Fibroblast of skin of back (primary cell): ENCODE measurements around the gene GPR45.

Experiments used
- DNase-seq: peaks from one replicate; pipeline ENCODE4 v3.0.0-alpha.2; 2013

The GPR45 gene

DNA sequence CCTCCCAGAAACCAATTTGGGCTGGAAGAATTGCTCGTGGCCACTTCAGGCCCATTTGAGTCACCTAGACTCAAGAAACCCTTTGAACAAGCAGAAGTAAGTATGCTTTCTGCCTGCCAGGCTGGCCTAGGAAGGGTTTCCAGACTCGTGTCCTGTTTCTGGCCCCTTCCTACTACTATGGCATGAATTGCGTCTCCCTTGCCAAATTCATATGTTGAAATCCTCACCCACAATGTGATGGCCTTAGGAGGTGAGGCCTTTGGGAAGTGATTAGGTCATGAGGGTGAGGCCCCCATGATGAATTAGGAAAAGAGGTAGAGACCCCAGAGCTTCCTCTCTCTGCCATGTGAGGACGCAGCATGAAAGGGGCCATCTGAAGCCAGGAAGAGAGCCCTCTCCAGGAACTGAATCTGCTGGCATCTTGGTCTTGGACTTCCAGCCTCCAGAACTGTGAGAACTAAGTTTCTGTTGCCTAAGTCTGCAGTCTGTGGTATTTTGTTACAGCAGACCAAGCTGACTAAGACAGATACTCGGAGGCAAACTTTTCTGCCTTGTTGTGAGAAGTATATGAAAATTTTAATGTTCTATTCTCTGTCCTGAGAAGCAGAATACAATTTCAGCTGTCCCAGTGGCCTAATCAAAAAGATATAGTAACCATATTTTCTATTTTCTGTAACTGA lies 13.1 kb downstream of the GPR45 start:
- no peak for DNase-seq

GRCh38 chr2:105255979-105256378 lies 14.4 kb downstream of the GPR45 start:
- peak; percentile 76 for DNase-seq

DNA sequence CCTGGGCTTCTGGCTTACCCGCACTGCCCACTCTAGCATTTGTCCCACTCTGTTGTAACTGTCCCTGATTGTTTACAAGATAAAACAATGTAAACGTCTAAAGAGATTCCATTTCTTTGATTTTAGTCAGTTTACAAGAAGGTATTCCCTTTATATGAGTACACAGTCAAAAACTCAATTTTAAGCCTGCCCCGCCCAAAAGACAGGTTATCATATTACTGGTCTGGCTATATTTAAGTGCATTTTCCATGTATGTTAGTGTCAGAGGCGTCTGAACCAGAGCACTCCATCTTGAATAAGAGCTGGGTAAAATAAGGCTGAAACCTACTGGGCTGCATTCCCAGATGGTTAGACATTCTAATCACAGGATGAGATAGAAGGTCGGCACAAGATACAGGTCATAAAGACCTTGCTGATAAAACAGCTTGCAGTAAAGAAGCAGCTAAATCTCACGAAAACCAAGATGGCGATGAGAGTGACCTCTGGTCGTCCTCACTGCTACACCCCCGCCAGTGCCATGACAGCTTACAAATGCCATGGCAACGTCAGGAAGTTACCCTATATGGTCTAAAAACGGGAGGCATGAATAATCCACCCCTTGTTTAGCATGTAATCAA lies 15.0 kb downstream of the GPR45 start:
- peak; percentile 14 for DNase-seq

- peak; percentile 15 for DNase-seq
Observed at GRCh38 chr2:105257981-105258380, 16.4 kb downstream of the GPR45 start.

- DNase-seq, result no peak
Observed at GRCh38 chr2:105258835-105259350, 17.4 kb downstream of the GPR45 start.

DNA sequence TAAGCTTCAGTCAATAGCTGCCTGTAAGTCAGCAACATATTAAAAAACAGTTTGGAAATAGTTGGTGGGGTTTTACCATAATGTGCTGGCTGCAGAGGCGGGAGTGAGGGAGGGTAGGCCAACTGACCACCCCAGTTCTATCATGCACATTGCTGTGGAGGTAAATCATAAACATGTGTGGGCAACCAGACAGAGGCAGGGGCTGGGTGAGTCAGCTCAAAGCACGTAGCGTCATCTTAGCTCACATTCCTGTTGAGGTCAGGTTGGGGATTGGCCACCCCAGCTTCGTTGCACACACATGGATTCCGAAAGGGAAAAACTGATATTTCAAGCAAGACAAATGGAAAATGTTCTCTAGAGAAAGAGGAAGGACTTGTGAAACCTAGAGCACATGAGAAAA lies 19.5 kb downstream of the GPR45 start:
- DNase-seq, result peak; percentile 92

DNA sequence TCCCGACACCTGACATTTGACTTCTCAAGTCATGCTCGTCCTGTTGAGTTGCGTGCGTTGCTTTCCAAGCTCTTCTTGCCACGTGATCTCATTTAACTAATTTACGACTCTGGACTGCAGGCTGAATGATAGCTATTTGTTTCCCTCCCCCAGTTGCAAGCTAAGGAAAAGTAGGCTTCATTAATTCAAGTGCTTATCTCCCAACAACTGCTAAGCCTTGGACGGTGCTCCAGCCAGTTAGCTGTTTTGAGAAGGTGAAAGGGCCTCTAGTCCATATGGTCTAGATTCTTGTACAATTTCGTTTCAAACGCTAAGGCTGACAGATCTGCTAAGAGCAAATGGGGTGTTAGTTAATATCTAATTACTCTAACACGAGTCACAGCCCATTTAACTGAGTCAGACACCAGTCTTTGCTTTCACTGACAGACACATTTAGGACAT lies 21.1 kb downstream of the GPR45 start:
- DNase-seq, result no peak

DNA sequence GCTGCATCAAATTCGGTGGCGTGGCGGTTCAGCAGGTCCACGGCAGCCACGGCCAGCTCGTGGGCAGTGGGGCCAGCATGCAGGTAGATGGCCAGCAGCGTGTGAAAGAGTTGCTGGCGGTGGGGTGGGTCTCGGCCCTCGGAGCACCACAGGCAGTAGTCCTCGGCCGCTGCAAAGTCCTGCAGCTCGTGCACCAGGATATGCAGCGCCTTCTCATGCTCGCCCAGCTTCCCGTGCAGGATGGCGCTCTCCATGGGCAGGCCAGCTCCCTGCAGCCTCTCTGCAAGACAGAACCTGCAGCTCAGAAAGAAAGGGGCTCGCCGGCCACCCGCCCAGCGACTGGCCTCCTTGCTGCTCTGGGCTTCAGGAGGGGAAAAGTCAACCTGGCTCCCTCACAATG lies 27.9 kb downstream of the GPR45 start:
- DNase-seq, result no peak

DNA sequence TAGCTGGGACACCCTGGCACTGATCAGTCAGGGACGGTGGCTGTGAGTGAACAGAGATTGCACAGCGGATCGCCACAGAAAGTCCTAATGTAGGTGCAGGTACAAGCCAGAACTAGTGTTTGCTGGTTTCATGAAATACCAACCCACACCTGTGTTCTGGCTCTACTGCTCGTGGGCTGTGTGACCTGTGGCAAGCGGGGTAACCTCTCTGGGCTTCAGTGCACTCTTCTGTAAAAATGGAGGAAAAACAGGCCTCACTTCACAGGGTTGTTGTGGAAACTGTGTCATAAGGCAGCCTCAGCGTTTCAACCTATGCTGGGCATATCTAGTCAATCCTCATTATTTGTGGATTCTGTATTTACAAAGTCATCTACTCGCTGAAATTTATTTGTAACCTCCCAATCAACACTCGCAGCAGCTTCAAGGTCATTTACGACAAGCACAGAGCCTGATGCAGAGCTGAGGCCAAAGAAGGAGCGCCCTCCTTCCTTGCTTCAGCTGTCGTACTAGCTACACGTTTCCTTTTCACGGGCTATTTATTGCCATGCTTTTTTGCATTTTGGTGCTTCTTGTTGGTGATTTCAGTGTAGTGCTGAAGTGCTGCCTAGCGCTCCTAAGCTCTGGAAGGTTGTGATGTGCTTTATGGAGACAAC lies 30.0 kb downstream of the GPR45 start:
- DNase-seq, result no peak

DNA sequence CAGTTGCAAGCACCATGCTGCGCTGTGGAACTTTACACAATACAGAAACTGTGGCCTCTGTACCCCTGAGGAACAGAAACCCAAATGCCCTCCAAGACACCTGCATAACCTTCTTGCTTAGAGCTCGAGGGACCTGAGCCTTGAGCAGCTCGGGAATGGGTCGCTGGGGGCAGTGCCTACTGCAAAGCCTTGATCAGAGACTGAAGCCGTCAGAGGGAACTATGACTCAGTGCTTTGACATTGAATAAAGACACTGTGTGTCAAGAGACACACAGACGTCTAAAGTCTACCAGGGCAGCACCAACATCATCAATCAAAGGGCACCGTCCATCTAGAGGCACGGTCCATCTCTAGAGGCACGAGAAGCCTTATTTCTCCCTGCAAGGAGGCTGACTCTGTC lies 30.6 kb downstream of the GPR45 start:
- DNase-seq, result no peak

DNA sequence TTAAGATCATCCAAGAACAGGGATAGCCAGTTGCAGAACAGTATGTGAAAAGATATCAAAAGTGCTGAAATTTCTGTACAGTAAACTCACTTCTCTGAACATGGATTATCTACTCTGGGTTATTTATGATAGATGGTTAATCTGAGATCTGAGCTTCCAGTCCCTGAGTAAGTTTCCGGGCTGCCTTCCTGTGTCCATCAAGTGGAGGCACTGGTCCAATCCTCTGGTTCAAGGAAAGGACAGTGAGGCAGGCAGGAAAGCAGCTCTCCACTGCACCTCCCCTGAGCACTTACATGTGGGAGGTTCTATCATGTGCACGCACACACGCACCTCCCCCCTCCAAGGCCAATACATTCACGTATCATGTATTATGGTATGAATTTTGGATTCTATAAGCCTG lies 32.5 kb downstream of the GPR45 start:
- DNase-seq, result no peak

GRCh38 chr2:105278654-105279053 lies 37.1 kb downstream of the GPR45 start:
- DNase-seq, result no peak

GRCh38 chr2:105279126-105279525 lies 37.6 kb downstream of the GPR45 start:
- no peak for DNase-seq

- DNase-seq, result no peak
Observed at GRCh38 chr2:105280281-105280680, 38.7 kb downstream of the GPR45 start.

GRCh38 chr2:105283532-105283931 lies 42.0 kb downstream of the GPR45 start:
- no peak for DNase-seq

DNA sequence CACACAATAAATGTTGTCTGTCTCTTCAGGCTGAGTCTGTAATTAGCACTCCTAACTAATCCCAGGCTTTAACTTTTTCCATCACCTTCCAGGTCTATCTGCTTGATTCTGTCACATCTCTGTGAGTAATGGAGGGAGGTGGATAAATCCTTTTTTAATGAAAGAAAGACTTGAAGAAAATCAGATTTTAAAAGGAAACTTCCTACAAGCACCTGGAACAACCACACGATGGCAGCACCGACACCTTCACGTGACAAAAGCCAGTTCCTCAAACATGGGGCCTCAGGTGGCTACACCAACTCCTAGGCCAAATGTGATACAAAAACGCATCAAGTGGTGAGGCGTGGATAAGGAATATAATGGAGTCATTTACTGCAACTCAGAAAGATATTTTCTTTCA lies 46.1 kb downstream of the GPR45 start:
- peak; percentile 31 for DNase-seq

DNA sequence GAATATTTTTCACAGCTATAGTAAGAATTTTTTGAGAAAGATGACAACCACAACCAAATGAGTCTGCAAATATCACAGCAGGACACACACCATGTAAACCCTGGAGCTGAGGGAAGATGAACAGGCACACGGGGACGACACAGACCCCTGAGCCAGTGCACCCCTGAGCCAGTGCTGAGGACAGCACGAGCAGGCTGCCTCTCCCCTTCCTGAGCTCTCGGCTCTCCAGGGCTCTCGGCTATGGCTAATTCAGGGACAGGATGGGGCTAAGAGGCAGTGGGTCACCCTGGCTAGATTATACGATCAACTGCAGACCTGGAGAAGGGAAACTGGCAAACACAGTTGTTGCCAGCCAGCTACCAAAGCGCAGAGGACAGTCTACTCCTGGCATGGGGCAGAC lies 46.6 kb downstream of the GPR45 start:
- no peak for DNase-seq

DNA sequence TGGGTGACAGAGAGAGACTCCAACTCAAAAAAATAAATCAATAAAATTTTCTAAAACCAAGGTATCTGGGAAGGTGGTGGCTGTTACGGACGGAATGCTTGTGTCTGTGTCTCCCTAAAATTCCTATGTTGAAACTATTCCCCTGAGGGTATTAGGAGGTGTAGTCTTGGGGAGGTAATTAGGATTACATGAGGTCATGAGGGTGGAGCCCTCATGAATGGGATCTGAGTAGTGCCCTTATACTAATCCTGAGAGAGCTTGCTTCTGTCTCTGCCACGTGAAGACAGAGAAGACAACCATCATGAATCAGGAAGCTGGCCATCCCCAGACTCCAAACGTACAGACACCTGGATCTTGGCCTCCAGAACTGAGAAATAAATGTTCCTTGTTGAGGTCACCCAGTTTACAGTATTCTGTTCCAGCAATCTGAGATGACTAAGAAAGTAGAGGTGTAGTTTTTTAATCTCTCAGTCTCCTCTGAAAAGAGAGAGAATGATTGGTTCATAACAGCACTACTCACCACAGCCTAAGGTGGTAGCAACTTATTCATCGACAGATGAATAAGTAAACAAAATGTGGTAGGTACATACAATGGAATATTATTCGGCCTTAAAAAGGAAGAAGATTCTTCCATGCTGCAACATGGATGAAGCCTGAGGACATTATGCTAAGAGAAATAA lies 49.6 kb downstream of the GPR45 start:
- DNase-seq, result no peak

GRCh38 chr2:105291981-105292380 lies 50.4 kb downstream of the GPR45 start:
- peak; percentile 24 for DNase-seq
